ENCODE results near the gene BRAP.
"Not testable (repeated sequence)": the region's sequence is repeated elsewhere in the genome, so short reads cannot be mapped to it uniquely, and the experiment has no call there.

DNA sequence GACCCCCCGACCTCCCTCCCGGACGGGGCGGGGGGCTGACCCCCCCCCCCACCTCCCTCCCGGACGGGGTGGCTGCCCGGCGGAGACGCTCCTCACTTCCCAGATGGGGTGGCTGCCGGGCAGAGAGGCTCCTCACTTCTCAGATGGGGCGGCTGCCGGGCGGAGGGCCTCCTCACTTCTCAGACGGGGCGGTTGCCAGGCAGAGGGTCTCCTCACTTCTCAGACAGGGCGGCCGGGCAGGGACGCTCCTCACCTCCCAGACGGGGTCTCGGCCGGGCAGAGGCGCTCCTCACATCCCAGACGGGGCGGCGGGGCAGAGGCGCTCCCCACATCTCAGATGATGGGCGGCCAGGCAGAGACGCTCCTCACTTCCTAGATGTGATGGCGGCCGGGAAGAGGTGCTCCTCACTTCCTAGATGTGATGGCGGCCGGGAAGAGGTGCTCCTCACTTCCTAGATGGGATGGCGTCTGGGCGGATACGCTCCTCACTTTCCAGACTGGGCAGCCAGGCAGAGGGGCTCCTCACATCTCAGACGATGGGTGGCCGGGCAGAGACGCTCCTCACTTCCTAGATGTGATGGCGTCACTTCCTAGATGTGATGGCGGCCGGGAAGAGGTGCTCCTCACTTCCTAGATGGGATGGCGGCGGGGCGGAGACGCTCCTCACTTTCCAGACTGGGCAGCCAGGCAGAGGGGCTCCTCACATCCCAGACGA, 38.0 kb upstream of the BRAP start:
- TF ChIP-seq SETDB1 (IDR thresholded peaks at IDR 0.05; ENCODE audit: insufficient read length, low read length); ZNF473 (tag by site-specific recombination; IDR thresholded peaks at IDR 0.05): not testable (repeated sequence)
- TF ChIP-seq, protein P1, sequence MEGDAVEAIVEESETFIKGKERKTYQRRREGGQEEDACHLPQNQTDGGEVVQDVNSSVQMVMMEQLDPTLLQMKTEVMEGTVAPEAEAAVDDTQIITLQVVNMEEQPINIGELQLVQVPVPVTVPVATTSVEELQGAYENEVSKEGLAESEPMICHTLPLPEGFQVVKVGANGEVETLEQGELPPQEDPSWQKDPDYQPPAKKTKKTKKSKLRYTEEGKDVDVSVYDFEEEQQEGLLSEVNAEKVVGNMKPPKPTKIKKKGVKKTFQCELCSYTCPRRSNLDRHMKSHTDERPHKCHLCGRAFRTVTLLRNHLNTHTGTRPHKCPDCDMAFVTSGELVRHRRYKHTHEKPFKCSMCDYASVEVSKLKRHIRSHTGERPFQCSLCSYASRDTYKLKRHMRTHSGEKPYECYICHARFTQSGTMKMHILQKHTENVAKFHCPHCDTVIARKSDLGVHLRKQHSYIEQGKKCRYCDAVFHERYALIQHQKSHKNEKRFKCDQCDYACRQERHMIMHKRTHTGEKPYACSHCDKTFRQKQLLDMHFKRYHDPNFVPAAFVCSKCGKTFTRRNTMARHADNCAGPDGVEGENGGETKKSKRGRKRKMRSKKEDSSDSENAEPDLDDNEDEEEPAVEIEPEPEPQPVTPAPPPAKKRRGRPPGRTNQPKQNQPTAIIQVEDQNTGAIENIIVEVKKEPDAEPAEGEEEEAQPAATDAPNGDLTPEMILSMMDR (tag by site-specific recombination; IDR thresholded peaks at IDR 0.05): not testable (repeated sequence)
- TF ChIP-seq, protein P2, sequence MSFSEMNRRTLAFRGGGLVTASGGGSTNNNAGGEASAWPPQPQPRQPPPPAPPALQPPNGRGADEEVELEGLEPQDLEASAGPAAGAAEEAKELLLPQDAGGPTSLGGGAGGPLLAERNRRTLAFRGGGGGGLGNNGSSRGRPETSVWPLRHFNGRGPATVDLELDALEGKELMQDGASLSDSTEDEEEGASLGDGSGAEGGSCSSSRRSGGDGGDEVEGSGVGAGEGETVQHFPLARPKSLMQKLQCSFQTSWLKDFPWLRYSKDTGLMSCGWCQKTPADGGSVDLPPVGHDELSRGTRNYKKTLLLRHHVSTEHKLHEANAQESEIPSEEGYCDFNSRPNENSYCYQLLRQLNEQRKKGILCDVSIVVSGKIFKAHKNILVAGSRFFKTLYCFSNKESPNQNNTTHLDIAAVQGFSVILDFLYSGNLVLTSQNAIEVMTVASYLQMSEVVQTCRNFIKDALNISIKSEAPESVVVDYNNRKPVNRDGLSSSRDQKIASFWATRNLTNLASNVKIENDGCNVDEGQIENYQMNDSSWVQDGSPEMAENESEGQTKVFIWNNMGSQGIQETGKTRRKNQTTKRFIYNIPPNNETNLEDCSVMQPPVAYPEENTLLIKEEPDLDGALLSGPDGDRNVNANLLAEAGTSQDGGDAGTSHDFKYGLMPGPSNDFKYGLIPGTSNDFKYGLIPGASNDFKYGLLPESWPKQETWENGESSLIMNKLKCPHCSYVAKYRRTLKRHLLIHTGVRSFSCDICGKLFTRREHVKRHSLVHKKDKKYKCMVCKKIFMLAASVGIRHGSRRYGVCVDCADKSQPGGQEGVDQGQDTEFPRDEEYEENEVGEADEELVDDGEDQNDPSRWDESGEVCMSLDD (tag by site-specific recombination; IDR thresholded peaks at IDR 0.05): not testable (repeated sequence)
